SK-N-MC (cell line): Measurements from ENCODE around the gene TEX48.

Source experiments
- EZH2 ChIP-seq: fragments of 200-600 bp; sonication (generic); IDR thresholded peaks from one replicate; pipeline ENCODE4 v1.6.1; 2017; ENCODE audit warnings: antibody characterized with exemption
- POLR2AphosphoS5 ChIP-seq: IDR thresholded peaks from 2 replicates; pipeline ENCODE4 v1.6.1; 2012; ENCODE audit warnings: mild to moderate bottlenecking, low read depth, low read length, borderline replicate concordance

DNA sequence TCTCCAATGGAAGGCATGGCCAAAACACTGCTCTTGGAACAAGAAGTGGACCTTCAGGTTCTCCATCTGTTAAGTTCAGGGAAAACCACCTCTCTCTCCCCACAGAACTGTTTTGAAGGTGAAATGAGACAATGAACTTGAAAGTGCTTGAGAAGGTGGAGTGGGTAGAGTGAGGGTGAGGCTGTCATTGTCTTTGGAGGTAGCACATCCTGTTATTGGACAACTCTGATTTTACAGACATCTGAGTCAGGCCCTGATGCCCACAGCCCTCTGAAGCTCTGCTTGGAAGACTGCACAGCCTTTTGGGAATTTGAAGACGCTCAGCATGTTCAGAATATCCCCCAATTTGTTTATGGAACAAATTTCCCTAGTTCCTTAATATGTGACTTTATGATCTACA lies 27.6 kb upstream of the TEX48 start:
- TF ChIP-seq POLR2AphosphoS5: no peak
- no peak for TF ChIP-seq EZH2
